Upper lobe of left lung (tissue), 6 donors: Measurements from ENCODE around the gene FURIN. TPM values are rescaled to one million over a fixed set of nuclear protein-coding genes. Genes with fewer than 3 reads are reported as not detected.

Source experiments
- ATAC-seq, 2 donors: fragments of 200-7000 bp; cut with Tn5 transposase; one replicate each; pipeline ENCODE4 v1.9.1; 2022; ENCODE audit warnings: mild to moderate bottlenecking in 2 of 2, moderate library complexity in 2 of 2; ENCODE audit not compliant: low FRiP score in 2 of 2
- DNase-seq, 2 donors: peaks; one replicate each; pipeline ENCODE4 v3.0.0-alpha.2; 2019 to 2020
- H3K27ac ChIP-seq, 4 donors: fragments of 200-600 bp; sonication (generic); one replicate each; pipeline ENCODE4 v1.5.1; 2016 to 2019
- H3K27me3 ChIP-seq, 4 donors: fragments of 200-600 bp; sonication (generic); one replicate each; pipeline ENCODE4 v1.5.1; 2017 to 2019
- H3K36me3 ChIP-seq, 4 donors: fragments of 200-600 bp; sonication (generic); one replicate each; pipeline ENCODE4 v1.5.1; 2016 to 2019
- H3K4me1 ChIP-seq, 4 donors: fragments of 200-600 bp; sonication (generic); one replicate each; pipeline ENCODE4 v1.5.1; 2018 to 2019
- H3K4me3 ChIP-seq, 4 donors: fragments of 200-600 bp; sonication (generic); one replicate each; pipeline ENCODE4 v1.5.1; 2017 to 2019; ENCODE audit warnings: mild to moderate bottlenecking in 2 of 4, moderate library complexity in 1 of 4
- H3K9me3 ChIP-seq, 4 donors: fragments of 200-600 bp; sonication (generic); one replicate each; pipeline ENCODE4 v1.5.1; 2018 to 2019
- CTCF ChIP-seq, 6 experiments: fragments of 450-650 bp in 4 of 6; fragments of 200-600 bp in 2 of 6; sonication (generic) in 2 of 6; IDR thresholded peaks; one replicate each; pipeline ENCODE4 v1.5.1; 2016 to 2019; ENCODE audit warnings: antibody characterized with exemption in 6 of 6
- EP300 ChIP-seq, 4 donors: sonication (generic); formaldehyde crosslinking; IDR thresholded peaks; one replicate each; pipeline ENCODE4 v1.5.1; 2017; ENCODE audit warnings: antibody characterized with exemption in 4 of 4, control low read depth in 2 of 4
- POLR2A ChIP-seq, 4 donors: fragments of 450-650 bp; IDR thresholded peaks; one replicate each; pipeline ENCODE4 v1.5.1; 2016 to 2017; ENCODE audit warnings: antibody characterized with exemption in 4 of 4, mild to moderate bottlenecking in 2 of 4
- POLR2AphosphoS5 ChIP-seq, 2 donors: sonication (generic); formaldehyde crosslinking; IDR thresholded peaks; one replicate each; pipeline ENCODE4 v1.5.1; 2017; ENCODE audit warnings: antibody characterized with exemption in 2 of 2
- whole genome bisulfite sequencing, 2 donors: methylation state at CpG; one replicate each; pipeline ENCODE4 v1.1.5; 2017 to 2018; 5-methylcytosine and 5-hydroxymethylcytosine counted together
- total RNA-seq, 6 donors: library from RNA; depleted of rRNA in 4 of 6; stranded (reverse); fragments of >200 nt in 4 of 6; gene quantifications; one replicate each; pipeline versions ENCODE4 v1.1.0 to v1.2.1, GENCODE V29; 2016 to 2021
- donor health status: DM: no; HTN: no; CAD: no; lungs with moderate emphysema.
- donor health status: DM: no; HTN: yes; CAD: no; lungs with severe emphysema.

Gene FURIN
- total RNA-seq, 6 donors from 2014 or later = 59.0 to 150 (median 108) TPM

- 55 to 59% methylated on average over 16 of the region's 16 CpGs for WGBS, 2 donors
- no peak for ATAC-seq
- peak in 1 of 2 donors; percentile 83 for DNase-seq
Measured at GRCh38 chr15:90866161-90866715, 2.1 kb upstream of the FURIN start.

GRCh38 chr15:90866800-90867199, 1.6 kb upstream of the FURIN start:
- no peaks in the 10 kb centered on the region for H3K27me3 ChIP-seq
- no peaks in the 10 kb centered on the region for H3K36me3 ChIP-seq
- no peak overlapping the region for H3K4me3 ChIP-seq
- H3K4me1 ChIP-seq = peaks cover 28 to 67% (median 53%) of the 10 kb centered on the region in 4 donors
- no peak for ATAC-seq
- no peak for TF ChIP-seq CTCF (IDR thresholded peaks at IDR 0.05)
- TF ChIP-seq EP300 (IDR thresholded peaks at IDR 0.05) = no peak
- no peak for TF ChIP-seq POLR2AphosphoS5 (IDR thresholded peaks at IDR 0.05)
- peak overlapping the region in 2 of 4 donors; percentile 13 for H3K27ac ChIP-seq
- 72 to 82% methylated on average over 3 of the region's 3 CpGs for WGBS, 2 donors
- no peaks in the 10 kb centered on the region for H3K9me3 ChIP-seq
- DNase-seq = no peak

More at GRCh38 chr15:90866161-90866715, 2.1 kb upstream of the FURIN start:
- TF ChIP-seq CTCF (IDR thresholded peaks at IDR 0.05) (no peak), POLR2AphosphoS5 (IDR thresholded peaks at IDR 0.05) (peak in 1 of 2 donors; percentile 32)
- Histone ChIP-seq H3K27me3 (no peaks in the 10 kb centered on the region), H3K27ac (peak overlapping the region; percentile 12 to 19 (median 13)), H3K36me3 (no peaks in the 10 kb centered on the region), H3K4me1 (peaks cover 28 to 67% (median 53%) of the 10 kb centered on the region in 4 donors), H3K4me3 (no peak overlapping the region), H3K9me3 (no peaks in the 10 kb centered on the region)

GRCh38 chr15:90869140-90869541, 753 bp downstream of the FURIN start:
- H3K27ac ChIP-seq = peak overlapping the region; percentile 97 to 99 (median 98)
- peaks cover 43 to 70% (median 59%) of the 10 kb centered on the region in 4 donors for H3K4me1 ChIP-seq
- TF ChIP-seq POLR2AphosphoS5 (IDR thresholded peaks at IDR 0.05) (no peak), CTCF (IDR thresholded peaks at IDR 0.05) (no peak), EP300 (IDR thresholded peaks at IDR 0.05) (no peak), POLR2A (IDR thresholded peaks at IDR 0.05) (no peak)
- ATAC-seq (no peak), DNase-seq (no peak)
- no peaks in the 10 kb centered on the region for H3K9me3 ChIP-seq
- H3K36me3 ChIP-seq = no peaks in the 10 kb centered on the region
- H3K27me3 ChIP-seq = no peaks in the 10 kb centered on the region
- H3K4me3 ChIP-seq = no peak overlapping the region

- peak; percentile 68 to 97 for DNase-seq
- ATAC-seq = peak; percentile 80 to 83
- Histone ChIP-seq H3K9me3 (no peaks in the 10 kb centered on the region), H3K36me3 (no peaks in the 10 kb centered on the region), H3K4me1 (peaks cover 47 to 71% (median 64%) of the 10 kb centered on the region in 4 donors), H3K4me3 (peak overlapping the region in 2 of 4 donors; percentile 93 to 94), H3K27ac (peak overlapping the region; percentile 97 to 99 (median 98)), H3K27me3 (no peaks in the 10 kb centered on the region)
- 18 to 44% methylated on average over 6 to 9 of the region's 9 CpGs for WGBS, 2 donors
- TF ChIP-seq POLR2AphosphoS5 (IDR thresholded peaks at IDR 0.05) = peak; percentile 86 to 89
- TF ChIP-seq EP300 (IDR thresholded peaks at IDR 0.05) = peak in 3 of 4 donors; percentile 44 to 88 (median 78)
- peak in 2 of 4 donors; percentile 22 to 78 for TF ChIP-seq POLR2A (IDR thresholded peaks at IDR 0.05)
- peak in 1 of 6 experiments; percentile 6 for TF ChIP-seq CTCF (IDR thresholded peaks at IDR 0.05)
Measured at GRCh38 chr15:90869601-90870353, 1.4 kb downstream of the FURIN start.
